NB4 (cell line): ENCODE measurements around the gene SPACA7.

Source experiments
- POLR2A ChIP-seq: IDR thresholded peaks from 2 replicates; pipeline ENCODE4 v1.6.1; 2011; ENCODE audit warnings: mild to moderate bottlenecking; ENCODE audit not compliant: insufficient read length; ENCODE audit errors: extremely low read depth
- TF ChIP-seq, protein P1 (sequence below): IDR thresholded peaks from one replicate; pipeline ENCODE4 v1.5.1; 2012; ENCODE audit warnings: low read depth, low read length

DNA sequence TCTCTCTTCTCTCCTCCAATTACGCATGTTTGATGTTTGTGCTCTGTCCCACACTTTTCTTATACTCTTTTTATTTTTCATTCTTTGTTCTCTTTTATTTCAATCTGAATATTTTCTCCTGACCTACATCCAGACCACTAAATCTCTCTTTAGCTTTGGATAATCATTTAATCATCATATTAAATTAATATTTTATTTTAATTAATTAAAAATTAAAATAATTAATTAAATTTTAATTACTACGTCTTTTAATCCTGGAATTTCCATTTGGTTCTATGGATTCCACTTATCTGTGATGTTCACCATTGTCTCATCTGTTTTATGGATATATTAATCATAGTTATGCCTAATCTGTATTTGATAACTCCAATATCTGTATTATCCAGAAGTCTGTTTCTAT is 62.4 kb downstream of the SPACA7 start:
- TF ChIP-seq, protein P1, sequence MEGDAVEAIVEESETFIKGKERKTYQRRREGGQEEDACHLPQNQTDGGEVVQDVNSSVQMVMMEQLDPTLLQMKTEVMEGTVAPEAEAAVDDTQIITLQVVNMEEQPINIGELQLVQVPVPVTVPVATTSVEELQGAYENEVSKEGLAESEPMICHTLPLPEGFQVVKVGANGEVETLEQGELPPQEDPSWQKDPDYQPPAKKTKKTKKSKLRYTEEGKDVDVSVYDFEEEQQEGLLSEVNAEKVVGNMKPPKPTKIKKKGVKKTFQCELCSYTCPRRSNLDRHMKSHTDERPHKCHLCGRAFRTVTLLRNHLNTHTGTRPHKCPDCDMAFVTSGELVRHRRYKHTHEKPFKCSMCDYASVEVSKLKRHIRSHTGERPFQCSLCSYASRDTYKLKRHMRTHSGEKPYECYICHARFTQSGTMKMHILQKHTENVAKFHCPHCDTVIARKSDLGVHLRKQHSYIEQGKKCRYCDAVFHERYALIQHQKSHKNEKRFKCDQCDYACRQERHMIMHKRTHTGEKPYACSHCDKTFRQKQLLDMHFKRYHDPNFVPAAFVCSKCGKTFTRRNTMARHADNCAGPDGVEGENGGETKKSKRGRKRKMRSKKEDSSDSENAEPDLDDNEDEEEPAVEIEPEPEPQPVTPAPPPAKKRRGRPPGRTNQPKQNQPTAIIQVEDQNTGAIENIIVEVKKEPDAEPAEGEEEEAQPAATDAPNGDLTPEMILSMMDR = no peak
- no peak for TF ChIP-seq POLR2A
